Transverse colon (tissue), 4 donors: ENCODE measurements around the gene WNT7A. TPM values are rescaled to one million over a fixed set of nuclear protein-coding genes. Genes with fewer than 3 reads are reported as not detected.

ENCODE experiments used
- DNase-seq: peaks from one replicate; pipeline ENCODE4 v3.0.0-alpha.2; 2019
- H3K27ac ChIP-seq, 4 donors: fragments of 200-600 bp; sonication (generic); 2 replicates each; pipeline ENCODE4 v1.5.1; 2016 to 2018; ENCODE audit warnings: inconsistent platforms in 4 of 4
- H3K27me3 ChIP-seq: fragments of 200-600 bp; sonication (generic); 2 replicates; pipeline ENCODE4 v1.5.1; 2017; ENCODE audit warnings: inconsistent platforms
- H3K36me3 ChIP-seq, 4 donors: fragments of 200-600 bp; sonication (generic); 2 replicates each; pipeline ENCODE4 v1.5.1; 2017 to 2019; ENCODE audit warnings: inconsistent platforms in 4 of 4
- H3K4me1 ChIP-seq, 4 donors: fragments of 200-600 bp; sonication (generic); 2 replicates each; pipeline ENCODE4 v1.5.1; 2017 to 2020; ENCODE audit warnings: inconsistent platforms in 4 of 4
- H3K4me3 ChIP-seq, 4 donors: fragments of 200-600 bp; sonication (generic); 1 replicate in 1 of 4; 2 replicates in 3 of 4; pipeline versions ENCODE4 v1.5.1 to v1.6.1; 2017 to 2019; ENCODE audit warnings: inconsistent platforms in 4 of 4
- H3K9me3 ChIP-seq, 2 donors: fragments of 200-600 bp; sonication (generic); 2 replicates each; pipeline ENCODE4 v1.5.1; 2017 to 2019; ENCODE audit warnings: inconsistent platforms in 2 of 2
- EP300 ChIP-seq: sonication (generic); formaldehyde crosslinking; IDR thresholded peaks from one replicate; pipeline ENCODE4 v1.6.1; 2017; ENCODE audit warnings: antibody characterized with exemption, low read depth
- POLR2A ChIP-seq: fragments of 450-650 bp; IDR thresholded peaks from one replicate; pipeline ENCODE4 v1.6.1; 2016; ENCODE audit warnings: antibody characterized with exemption, mild to moderate bottlenecking, moderate library complexity
- POLR2AphosphoS5 ChIP-seq, 3 donors: sonication (generic); formaldehyde crosslinking; IDR thresholded peaks; one replicate each; pipeline ENCODE4 v1.6.1; 2016; ENCODE audit warnings: antibody characterized with exemption in 3 of 3
- WGBS, 2 donors: methylation state at CpG; one replicate each; pipeline ENCODE4 v1.1.5; 2018; ENCODE audit warnings: low coverage in 1 of 2; 5-methylcytosine and 5-hydroxymethylcytosine counted together
- in situ Hi-C, 4 donors: fragments of 200-750 bp; cut with MboI; loops; one replicate each; pipeline versions ENCODE4 v1.15.0 to v1.15.1; 2017; ENCODE audit warnings: low sequenced_read_pairs in 3 of 4, low pct_ligation_motif_present in 1 of 4, low pct_unique_long_range_greater_than_20kb in 1 of 4
- intact Hi-C: fragments of 100-400 bp; cut with DNase I; formaldehyde crosslinking; loops from one replicate; pipeline ENCODE4 v1.15.1; 2023; ENCODE audit warnings: low total_unique reads
- total RNA-seq, 4 donors: library from RNA; depleted of rRNA; stranded (reverse); fragments of >200 nt; gene quantifications; one replicate each; pipeline ENCODE4 v1.1.0, GENCODE V29; 2016
- TF ChIP-seq, protein P1 (sequence below), 5 experiments: fragments of 200-600 bp in 3 of 5; fragments of 450-650 bp in 2 of 5; sonication (generic) in 3 of 5; IDR thresholded peaks; 1 replicate in 2 of 5; 2 replicates in 3 of 5; pipeline ENCODE4 v1.5.1; 2016 to 2017; ENCODE audit warnings: antibody characterized with exemption in 5 of 5, inconsistent platforms in 3 of 5, mild to moderate bottlenecking in 2 of 5, moderate library complexity in 1 of 5

The WNT7A gene
- total RNA-seq, 4 donors from 2014 or later, result not detected

GRCh38 chr3:13838421-13838820, 41.5 kb downstream of the WNT7A start:
- Histone ChIP-seq H3K9me3 (no peaks in the 10 kb centered on the region), H3K27me3 (no peaks in the 10 kb centered on the region), H3K36me3 (no peaks in the 10 kb centered on the region), H3K4me1 (no peaks in the 10 kb centered on the region), H3K27ac (no peak overlapping the region), H3K4me3 (no peak overlapping the region)
- intact Hi-C loops (no loop called here), in situ Hi-C loops (no loop called here)
- no peak for DNase-seq
- 79 to 100% methylated on average over 1 to 4 of the region's 4 CpGs for WGBS, 2 donors
- no peak for TF ChIP-seq POLR2A
- no peak for TF ChIP-seq EP300
- no peak for TF ChIP-seq POLR2AphosphoS5 (IDR thresholded peaks at IDR 0.05)
- TF ChIP-seq, protein P1, sequence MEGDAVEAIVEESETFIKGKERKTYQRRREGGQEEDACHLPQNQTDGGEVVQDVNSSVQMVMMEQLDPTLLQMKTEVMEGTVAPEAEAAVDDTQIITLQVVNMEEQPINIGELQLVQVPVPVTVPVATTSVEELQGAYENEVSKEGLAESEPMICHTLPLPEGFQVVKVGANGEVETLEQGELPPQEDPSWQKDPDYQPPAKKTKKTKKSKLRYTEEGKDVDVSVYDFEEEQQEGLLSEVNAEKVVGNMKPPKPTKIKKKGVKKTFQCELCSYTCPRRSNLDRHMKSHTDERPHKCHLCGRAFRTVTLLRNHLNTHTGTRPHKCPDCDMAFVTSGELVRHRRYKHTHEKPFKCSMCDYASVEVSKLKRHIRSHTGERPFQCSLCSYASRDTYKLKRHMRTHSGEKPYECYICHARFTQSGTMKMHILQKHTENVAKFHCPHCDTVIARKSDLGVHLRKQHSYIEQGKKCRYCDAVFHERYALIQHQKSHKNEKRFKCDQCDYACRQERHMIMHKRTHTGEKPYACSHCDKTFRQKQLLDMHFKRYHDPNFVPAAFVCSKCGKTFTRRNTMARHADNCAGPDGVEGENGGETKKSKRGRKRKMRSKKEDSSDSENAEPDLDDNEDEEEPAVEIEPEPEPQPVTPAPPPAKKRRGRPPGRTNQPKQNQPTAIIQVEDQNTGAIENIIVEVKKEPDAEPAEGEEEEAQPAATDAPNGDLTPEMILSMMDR (IDR thresholded peaks at IDR 0.05), result no peak

GRCh38 chr3:13837751-13838150, 42.1 kb downstream of the WNT7A start:
- no peaks in the 10 kb centered on the region for H3K9me3 ChIP-seq
- no peak overlapping the region for H3K27ac ChIP-seq
- no peak for DNase-seq
- no peak for TF ChIP-seq EP300
- TF ChIP-seq, protein P1 (IDR thresholded peaks at IDR 0.05), result no peak
- no peak for TF ChIP-seq POLR2A
- no peak for TF ChIP-seq POLR2AphosphoS5 (IDR thresholded peaks at IDR 0.05)
- in situ Hi-C loops, result no loop called here
- intact Hi-C loops, result no loop called here
- H3K27me3 ChIP-seq, result no peaks in the 10 kb centered on the region
- H3K36me3 ChIP-seq, result no peaks in the 10 kb centered on the region
- H3K4me1 ChIP-seq, result no peaks in the 10 kb centered on the region
- no peak overlapping the region for H3K4me3 ChIP-seq
- WGBS, 2 donors, result 76% methylated on average over 9 of the region's 10 CpGs; no CpG with 5 or more reads in 1 of the 2 donors

- no peaks in the 10 kb centered on the region for H3K36me3 ChIP-seq
- in situ Hi-C loops, result no loop called here
- no peaks in the 10 kb centered on the region for H3K9me3 ChIP-seq
- H3K4me3 ChIP-seq, result no peak overlapping the region
- 82 to 90% methylated on average over 2 to 12 of the region's 12 CpGs for WGBS, 2 donors
- intact Hi-C loops, result no loop called here
- H3K4me1 ChIP-seq, result no peaks in the 10 kb centered on the region
- no peaks in the 10 kb centered on the region for H3K27me3 ChIP-seq
- DNase-seq, result no peak
- TF ChIP-seq POLR2AphosphoS5 (IDR thresholded peaks at IDR 0.05), result no peak
- TF ChIP-seq, protein P1 (IDR thresholded peaks at IDR 0.05), result no peak
- TF ChIP-seq EP300, result no peak
- no peak for TF ChIP-seq POLR2A
- H3K27ac ChIP-seq, result no peak overlapping the region
Measured at GRCh38 chr3:13836658-13837587, 42.9 kb downstream of the WNT7A start.

- TF ChIP-seq, protein P1 (IDR thresholded peaks at IDR 0.05), result no peak
- no peak for TF ChIP-seq POLR2AphosphoS5 (IDR thresholded peaks at IDR 0.05)
- TF ChIP-seq EP300, result no peak
- no peak for TF ChIP-seq POLR2A
- Histone ChIP-seq H3K9me3 (no peaks in the 10 kb centered on the region), H3K27ac (no peak overlapping the region), H3K27me3 (no peaks in the 10 kb centered on the region), H3K4me1 (no peaks in the 10 kb centered on the region), H3K4me3 (no peak overlapping the region), H3K36me3 (no peaks in the 10 kb centered on the region)
- in situ Hi-C loops, result no loop called here
- intact Hi-C loops, result no loop called here
- no peak for DNase-seq
- 76 to 100% methylated on average over 2 to 9 of the region's 9 CpGs for WGBS, 2 donors
Measured at GRCh38 chr3:13835246-13835645, 44.6 kb downstream of the WNT7A start.
